Heart left ventricle (tissue), 16 donors: ENCODE measurements around the gene DNAJC17. TPM values are rescaled to one million over a fixed set of nuclear protein-coding genes. Genes with fewer than 3 reads are reported as not detected.

Source experiments
- ATAC-seq, 4 donors: fragments of 200-7000 bp; cut with Tn5 transposase; one replicate each; pipeline ENCODE4 v1.9.1; 2020 to 2022; ENCODE audit warnings: moderate library complexity in 4 of 4, mild to moderate bottlenecking in 3 of 4, moderate number of reproducible peaks in 1 of 4
- DNase-seq, 5 donors: peaks; one replicate each; pipeline ENCODE4 v3.0.0-alpha.2; 2020
- H3K27ac ChIP-seq, 12 donors: fragments of 200-600 bp; sonication (generic) in 4 of 12; one replicate each; pipeline versions ENCODE4 v1.5.0 to v1.8.0; 2016 to 2022; ENCODE audit warnings: mild to moderate bottlenecking in 2 of 12
- H3K27me3 ChIP-seq, 9 donors: fragments of 200-600 bp; sonication (generic) in 2 of 9; one replicate each; pipeline versions ENCODE4 v1.5.1 to v1.8.0; 2016 to 2022; ENCODE audit warnings: mild to moderate bottlenecking in 3 of 9
- H3K36me3 ChIP-seq, 9 donors: fragments of 200-600 bp; sonication (generic) in 2 of 9; one replicate each; pipeline versions ENCODE4 v1.5.0 to v1.8.0; 2018 to 2022; ENCODE audit warnings: mild to moderate bottlenecking in 2 of 9
- H3K4me1 ChIP-seq, 12 donors: fragments of 200-600 bp; sonication (generic) in 4 of 12; one replicate each; pipeline versions ENCODE4 v1.5.0 to v1.8.0; 2016 to 2022; ENCODE audit warnings: mild to moderate bottlenecking in 3 of 12
- H3K4me3 ChIP-seq, 12 donors: fragments of 200-600 bp; sonication (generic) in 4 of 12; one replicate each; pipeline versions ENCODE4 v1.5.0 to v1.8.0; 2017 to 2022; ENCODE audit warnings: mild to moderate bottlenecking in 9 of 12, moderate library complexity in 4 of 12
- H3K9me3 ChIP-seq, 12 donors: fragments of 200-600 bp; sonication (generic) in 4 of 12; one replicate each; pipeline versions ENCODE4 v1.5.0 to v1.8.0; 2016 to 2022; ENCODE audit warnings: mild to moderate bottlenecking in 1 of 12
- POLR2A ChIP-seq, 2 donors: fragments of 450-650 bp; IDR thresholded peaks; one replicate each; pipeline ENCODE4 v1.6.1; 2017; ENCODE audit warnings: antibody characterized with exemption in 2 of 2, mild to moderate bottlenecking in 2 of 2, moderate library complexity in 2 of 2
- WGBS, 4 donors: extraction: QIAGEN DNeasy Blood & Tissue Kit in 2 of 4; methylation state at CpG; one replicate each; pipeline versions ENCODE4 v1.1.5 to v1.1.7; 2013 to 2018; 5-methylcytosine and 5-hydroxymethylcytosine counted together
- intact Hi-C, 10 donors: fragments of 100-400 bp; cut with DNase I; formaldehyde crosslinking; loops; one replicate each; pipeline versions ENCODE4 v1.11.1 to v1.14.2; 2022
- polyA plus RNA-seq, 2 donors: library from polyadenylated mRNA; stranded (reverse); fragments of 200-250 nt; gene quantifications; one replicate each; pipeline ENCODE4 v1.2.3, GENCODE V29; 2013
- total RNA-seq, 9 donors: library from RNA; depleted of rRNA in 2 of 9; stranded (reverse); fragments of >200 nt in 2 of 9; fragmentation: NEBNext Ultra II Directional in 3 of 9; extraction: Animal tissue kit (Norgen Biotek cat#: 25700) in 3 of 9; gene quantifications; one replicate each; pipeline versions ENCODE4 v1.1.0 to v1.2.4, GENCODE V29; 2016 to 2023
- TF ChIP-seq, protein P1 (sequence below), 12 donors: fragments of 200-600 bp; sonication (generic) in 4 of 12; IDR thresholded peaks; one replicate each; pipeline versions ENCODE4 v1.5.0 to v1.8.0; 2018 to 2022; ENCODE audit warnings: antibody characterized with exemption in 12 of 12, mild to moderate bottlenecking in 5 of 12
- donor health status: ischemic (EF 13 %, LVEDD 7.1; RV severe dilation, severe dysfunction).
- donor health status: healthy with polysubstance abuse.
- donor health status: DM: no; HTN: yes; CAD: no.
- donor health status: DM: no; HTN: no; CAD: no.
- donor health status: ischemic (EF 25% LVEDD 6.9; RV normal size, moderate dysfunction).
- donor health status: ischemic (EF 25% LVEDD 5.7; RV mildly dilated, moderate dysfunction).
- donor health status: healthy.
- donor health status: DM: yes; HTN: yes; CAD: no.
- donor health status: ischemic (EF 35%, LVEDD 5.7; RV mildly dilated, moderate dysfunction).
- donor health status: nonischemic (EF 11% LVEDD 7.7; RV severe dilation, severe dysfunction).
- donor health status: DM: yes; HTN: yes; CAD: no.
- donor health status: PGD.
- donor health status: ischemic (EF 29% LVEDD 5.4; RV normal size, mild dysfunction).
- donor health status: nonischemic (EF 23%, LVEDD 6.1; RV moderate dilation, normal function).

Gene DNAJC17
- total and polyA plus RNA-seq, 11 donors: 7.6 to 29.9 (median 15.7) TPM

GRCh38 chr15:40807888-40808461, 702 bp upstream of the DNAJC17 start:
- WGBS, 4 donors: 15 to 58% (median 18%) methylated on average over 19 of the region's 19 CpGs
- no peaks in the 10 kb centered on the region for H3K27me3 ChIP-seq
- H3K36me3 ChIP-seq: peaks cover 0 to 32% (median 16%) of the 10 kb centered on the region in 9 donors
- DNase-seq: no peak
- H3K4me1 ChIP-seq: peaks cover 0 to 36% (median 16%) of the 10 kb centered on the region in 12 donors
- TF ChIP-seq, protein P1, sequence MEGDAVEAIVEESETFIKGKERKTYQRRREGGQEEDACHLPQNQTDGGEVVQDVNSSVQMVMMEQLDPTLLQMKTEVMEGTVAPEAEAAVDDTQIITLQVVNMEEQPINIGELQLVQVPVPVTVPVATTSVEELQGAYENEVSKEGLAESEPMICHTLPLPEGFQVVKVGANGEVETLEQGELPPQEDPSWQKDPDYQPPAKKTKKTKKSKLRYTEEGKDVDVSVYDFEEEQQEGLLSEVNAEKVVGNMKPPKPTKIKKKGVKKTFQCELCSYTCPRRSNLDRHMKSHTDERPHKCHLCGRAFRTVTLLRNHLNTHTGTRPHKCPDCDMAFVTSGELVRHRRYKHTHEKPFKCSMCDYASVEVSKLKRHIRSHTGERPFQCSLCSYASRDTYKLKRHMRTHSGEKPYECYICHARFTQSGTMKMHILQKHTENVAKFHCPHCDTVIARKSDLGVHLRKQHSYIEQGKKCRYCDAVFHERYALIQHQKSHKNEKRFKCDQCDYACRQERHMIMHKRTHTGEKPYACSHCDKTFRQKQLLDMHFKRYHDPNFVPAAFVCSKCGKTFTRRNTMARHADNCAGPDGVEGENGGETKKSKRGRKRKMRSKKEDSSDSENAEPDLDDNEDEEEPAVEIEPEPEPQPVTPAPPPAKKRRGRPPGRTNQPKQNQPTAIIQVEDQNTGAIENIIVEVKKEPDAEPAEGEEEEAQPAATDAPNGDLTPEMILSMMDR (IDR thresholded peaks at IDR 0.05): no peak
- no peak for TF ChIP-seq POLR2A (IDR thresholded peaks at IDR 0.05)
- H3K9me3 ChIP-seq: no peaks in the 10 kb centered on the region
- H3K4me3 ChIP-seq: peak overlapping the region; percentile 71 to 98 (median 87)
- H3K27ac ChIP-seq: peak overlapping the region in 10 of 12 donors; percentile 90 to 98 (median 96)
- intact Hi-C loops: loop anchor here in 5 of 10 donors (1.0 to 5.0 kb wide), 5 partner anchors 41 to 86 kb away; partner anchors contain the start of genes RMDN3 (in 3 of the 5), C15orf62 (in 1 of the 5), GCHFR (in 1 of the 5) and VPS18 (in 1 of the 5)
- no peak for ATAC-seq

DNA sequence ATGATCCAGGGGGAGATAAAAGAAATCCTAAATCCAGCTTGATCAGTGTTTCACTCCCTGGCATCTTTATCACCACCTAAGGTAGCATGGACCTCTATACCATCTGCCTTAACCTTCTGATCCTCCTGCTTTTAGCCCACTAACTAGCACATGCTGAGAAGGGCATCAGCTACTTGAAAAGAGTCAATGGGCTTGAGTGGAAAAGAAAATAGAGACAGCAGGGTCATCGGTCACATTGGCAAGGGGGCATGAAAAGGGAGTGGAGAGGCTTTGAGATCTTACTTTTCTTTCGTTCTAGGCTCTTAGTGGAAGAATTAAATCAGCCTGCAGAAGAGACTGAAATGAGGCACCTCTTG, 623 bp downstream of the DNAJC17 start:
- Histone ChIP-seq H3K36me3 (peaks cover 0 to 24% (median 14%) of the 10 kb centered on the region in 9 donors), H3K4me1 (peaks cover 0 to 40% (median 19%) of the 10 kb centered on the region in 12 donors), H3K4me3 (peak overlapping the region; percentile 71 to 98 (median 87)), H3K27me3 (no peaks in the 10 kb centered on the region), H3K9me3 (no peaks in the 10 kb centered on the region), H3K27ac (peak overlapping the region; percentile 87 to 98 (median 96))
- no peak for DNase-seq
- intact Hi-C loops: loop anchor here in 5 of 10 donors (1.0 to 5.0 kb wide), 5 partner anchors 39 to 88 kb away; partner anchors contain the start of genes RMDN3 (in 3 of the 5), C15orf62 (in 1 of the 5), GCHFR (in 1 of the 5) and VPS18 (in 1 of the 5)
- 0 to 2% (median 1%) methylated on average over 2 of the region's 2 CpGs for WGBS, 4 donors
- no peak for ATAC-seq
- no peak for TF ChIP-seq POLR2A (IDR thresholded peaks at IDR 0.05)
- TF ChIP-seq, protein P1 (IDR thresholded peaks at IDR 0.05): no peak

GRCh38 chr15:40803688-40804087, 3.6 kb downstream of the DNAJC17 start:
- no peak for DNase-seq
- Histone ChIP-seq H3K9me3 (no peaks in the 10 kb centered on the region), H3K36me3 (peaks cover 0 to 12% (median under 1%) of the 10 kb centered on the region in 9 donors), H3K4me3 (no peak overlapping the region), H3K27ac (no peak overlapping the region), H3K27me3 (no peaks in the 10 kb centered on the region), H3K4me1 (peaks cover 0 to 38% (median 19%) of the 10 kb centered on the region in 12 donors)
- no peak for ATAC-seq
- no peak for TF ChIP-seq POLR2A (IDR thresholded peaks at IDR 0.05)
- TF ChIP-seq, protein P1 (IDR thresholded peaks at IDR 0.05): no peak
- intact Hi-C loops: loop anchor here in 1 of 10 donors (5.0 kb wide), 1 partner anchor 36 kb away; the partner anchor contains the start of gene C15orf62
- 55 to 73% (median 64%) methylated on average over 1 of the region's 1 CpG for WGBS, 4 donors

GRCh38 chr15:40803076-40803475, 4.2 kb downstream of the DNAJC17 start:
- Histone ChIP-seq H3K27me3 (no peaks in the 10 kb centered on the region), H3K36me3 (peaks cover 0 to 17% (median 4%) of the 10 kb centered on the region in 9 donors), H3K4me3 (no peak overlapping the region), H3K9me3 (no peaks in the 10 kb centered on the region), H3K4me1 (peaks cover 0 to 32% (median 14%) of the 10 kb centered on the region in 12 donors), H3K27ac (no peak overlapping the region)
- no peak for ATAC-seq
- intact Hi-C loops: loop anchor here in 1 of 10 donors (5.0 kb wide), 1 partner anchor 36 kb away; the partner anchor contains the start of gene C15orf62
- DNase-seq: no peak
- TF ChIP-seq POLR2A (IDR thresholded peaks at IDR 0.05): no peak
- TF ChIP-seq, protein P1 (IDR thresholded peaks at IDR 0.05): no peak
- WGBS, 4 donors: 94 to 96% (median 95%) methylated on average over 2 of the region's 2 CpGs
